Stimulated activated CD4-positive, alpha-beta T cell treated with anti-CD3 and anti-CD28 coated beads, Interleukin-4, amount 100 ng/mL, for 48 hours (primary cell): ENCODE results near the gene ATF6.

Experiments used
- DNase-seq, 2 donors: peaks; one replicate each; pipeline ENCODE4 v3.0.0-alpha.2; 2020; ENCODE audit warnings: low read depth in 2 of 2

The ATF6 gene

GRCh38 chr1:161999301-162000052 is 233.4 kb downstream of the ATF6 start:
- DNase-seq, result no peak

GRCh38 chr1:162000053-162000420 is 233.9 kb downstream of the ATF6 start:
- DNase-seq, result no peak

- no peak for DNase-seq
These were observed 237.1 kb downstream of the ATF6 start for GRCh38 chr1:162003061-162003829.

- no peak for DNase-seq
These were observed 237.7 kb downstream of the ATF6 start for GRCh38 chr1:162003830-162004215.

GRCh38 chr1:162004441-162004950 is 238.4 kb downstream of the ATF6 start:
- no peak for DNase-seq

GRCh38 chr1:162006081-162006480 is 240.0 kb downstream of the ATF6 start:
- DNase-seq, result no peak

- no peak for DNase-seq
These were observed 241.3 kb downstream of the ATF6 start for GRCh38 chr1:162007466-162007865.

- no peak for DNase-seq
These were observed 242.7 kb downstream of the ATF6 start for GRCh38 chr1:162008799-162009198.

- no peak for DNase-seq
These were observed 243.5 kb downstream of the ATF6 start for GRCh38 chr1:162009501-162010174.

- no peak for DNase-seq
These were observed 244.0 kb downstream of the ATF6 start for GRCh38 chr1:162010175-162010506.

- no peak for DNase-seq
These were observed 245.4 kb downstream of the ATF6 start for GRCh38 chr1:162011337-162012012.

- DNase-seq, result no peak
These were observed 247.2 kb downstream of the ATF6 start for GRCh38 chr1:162013289-162013688.
